GM12865 (cell line): ENCODE data around the gene RSPH9.
"Not testable (repeated sequence)": the region's sequence is repeated elsewhere in the genome, so short reads cannot be mapped to it uniquely, and the experiment has no call there.

Experiments used
- DNase-seq: peaks from one replicate; pipeline ENCODE4 v3.0.0; 2010; ENCODE audit warnings: low read depth
- H3K4me3 ChIP-seq: 2 replicates; pipeline ENCODE4 v1.5.1; 2011; ENCODE audit warnings: mild to moderate bottlenecking, low read depth, low read length, control low read depth
- TF ChIP-seq, protein P1 (sequence below): IDR thresholded peaks from 2 replicates; pipeline ENCODE4 v1.5.1; 2011; ENCODE audit warnings: low read length, control low read depth, low read depth, inconsistent platforms; ENCODE audit not compliant: insufficient read depth; ENCODE audit errors: missing control alignments

Gene RSPH9

DNA sequence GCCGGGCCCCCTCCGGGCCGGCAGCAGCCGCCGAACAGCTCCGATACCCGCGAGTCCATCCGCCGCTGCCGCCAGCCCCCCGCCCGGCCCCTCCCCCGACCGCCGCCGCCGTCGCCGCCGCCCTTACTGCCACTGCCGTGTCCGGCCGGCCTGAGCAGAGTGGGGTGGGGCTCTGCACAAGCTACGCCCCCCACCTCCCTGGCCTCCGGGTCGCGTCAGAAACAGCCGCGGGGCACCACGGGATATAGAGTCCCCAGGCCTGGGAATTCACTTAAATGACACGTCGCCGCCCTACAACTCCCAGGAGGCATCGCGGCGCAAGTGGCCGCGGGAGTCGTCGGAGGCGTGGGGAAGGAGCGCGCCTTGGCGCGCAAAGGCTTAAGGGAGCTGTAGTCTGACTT is 15.7 kb upstream of the RSPH9 start, which contains the start of gene GTPBP2:
Gene GTPBP2, minus strand, starts transcription at position 161 of the 401 bp plus-strand sequence. Its CDS starts 102 bp downstream, at position 59.
- DNase-seq = peak; percentile 99
- TF ChIP-seq, protein P1, sequence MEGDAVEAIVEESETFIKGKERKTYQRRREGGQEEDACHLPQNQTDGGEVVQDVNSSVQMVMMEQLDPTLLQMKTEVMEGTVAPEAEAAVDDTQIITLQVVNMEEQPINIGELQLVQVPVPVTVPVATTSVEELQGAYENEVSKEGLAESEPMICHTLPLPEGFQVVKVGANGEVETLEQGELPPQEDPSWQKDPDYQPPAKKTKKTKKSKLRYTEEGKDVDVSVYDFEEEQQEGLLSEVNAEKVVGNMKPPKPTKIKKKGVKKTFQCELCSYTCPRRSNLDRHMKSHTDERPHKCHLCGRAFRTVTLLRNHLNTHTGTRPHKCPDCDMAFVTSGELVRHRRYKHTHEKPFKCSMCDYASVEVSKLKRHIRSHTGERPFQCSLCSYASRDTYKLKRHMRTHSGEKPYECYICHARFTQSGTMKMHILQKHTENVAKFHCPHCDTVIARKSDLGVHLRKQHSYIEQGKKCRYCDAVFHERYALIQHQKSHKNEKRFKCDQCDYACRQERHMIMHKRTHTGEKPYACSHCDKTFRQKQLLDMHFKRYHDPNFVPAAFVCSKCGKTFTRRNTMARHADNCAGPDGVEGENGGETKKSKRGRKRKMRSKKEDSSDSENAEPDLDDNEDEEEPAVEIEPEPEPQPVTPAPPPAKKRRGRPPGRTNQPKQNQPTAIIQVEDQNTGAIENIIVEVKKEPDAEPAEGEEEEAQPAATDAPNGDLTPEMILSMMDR = no peak
- H3K4me3 ChIP-seq = peak within 1 kb of the TSS; percentile 98

DNA sequence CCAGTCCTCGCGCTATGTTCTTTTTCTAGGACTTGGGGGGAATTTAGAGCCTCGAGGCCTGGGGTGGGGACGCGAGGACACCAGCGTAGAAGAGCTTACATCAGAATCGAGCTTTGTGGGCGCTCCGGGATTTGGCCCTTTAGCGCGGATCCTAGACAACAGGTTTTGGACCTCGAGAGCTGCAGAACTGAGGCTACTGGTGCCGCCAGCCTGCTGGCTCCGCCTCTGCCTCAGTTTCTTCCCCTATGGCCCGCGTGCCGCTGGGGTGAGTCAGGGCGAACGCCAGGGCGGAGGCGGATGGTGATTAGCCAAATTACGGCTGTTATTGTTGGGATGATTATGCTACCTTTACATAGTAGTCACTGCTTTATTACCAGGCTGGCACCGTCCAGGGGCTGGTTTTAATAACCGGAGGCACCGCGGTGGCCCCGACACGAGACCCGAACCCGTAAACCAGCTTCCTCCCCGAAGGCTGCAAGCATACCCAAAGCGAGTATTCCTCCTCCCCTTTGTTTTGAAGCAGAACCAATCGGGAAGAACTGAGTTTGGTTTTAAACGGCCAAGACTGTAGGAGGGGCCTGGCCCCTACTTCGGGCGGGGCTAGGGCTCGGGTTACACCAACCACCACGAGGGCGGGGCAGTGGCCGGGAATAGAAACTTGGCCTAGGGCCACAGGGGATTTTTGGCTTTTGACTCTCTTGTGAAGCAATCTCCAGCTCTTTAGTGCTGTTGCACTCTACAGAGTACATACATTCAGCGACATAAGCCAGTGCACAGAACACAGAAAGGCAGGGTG is 15.1 kb upstream of the RSPH9 start:
- TF ChIP-seq, protein P1 = no peak
- H3K4me3 ChIP-seq = peak overlapping the region; percentile 98
- peak; percentile 97 for DNase-seq

DNA sequence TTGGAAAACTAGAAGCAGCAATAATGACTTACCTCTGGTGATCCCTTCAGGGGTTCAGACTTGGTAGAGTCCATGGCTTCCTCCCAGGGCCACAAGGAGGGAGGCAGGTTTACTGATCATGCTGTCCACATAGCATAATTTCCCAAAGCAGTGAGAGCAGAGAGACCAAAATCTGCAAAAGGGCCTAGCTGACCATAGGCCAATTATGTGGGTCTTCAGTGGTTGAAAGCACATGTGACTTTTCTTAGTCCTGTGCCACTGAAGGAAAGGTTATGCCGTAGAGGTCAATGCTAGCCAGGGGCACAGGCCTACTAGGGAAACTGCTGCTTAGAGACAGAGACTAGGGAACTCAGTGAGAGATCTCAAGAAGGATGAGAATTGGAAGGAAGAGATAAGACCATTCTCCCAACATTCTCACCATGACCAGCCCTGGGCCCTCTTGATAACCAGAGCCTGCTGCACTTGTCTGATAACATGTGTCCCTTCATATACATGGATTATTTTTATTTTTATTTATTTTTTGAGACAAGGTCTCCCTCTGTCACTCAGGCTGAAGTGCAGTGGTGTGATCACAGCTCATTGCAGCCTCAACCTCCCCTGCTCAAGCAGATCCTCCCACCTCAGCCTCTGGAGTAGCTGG is 13.7 kb upstream of the RSPH9 start:
- DNase-seq = no peak
- TF ChIP-seq, protein P1 = no peak
- no peak overlapping the region for H3K4me3 ChIP-seq

DNA sequence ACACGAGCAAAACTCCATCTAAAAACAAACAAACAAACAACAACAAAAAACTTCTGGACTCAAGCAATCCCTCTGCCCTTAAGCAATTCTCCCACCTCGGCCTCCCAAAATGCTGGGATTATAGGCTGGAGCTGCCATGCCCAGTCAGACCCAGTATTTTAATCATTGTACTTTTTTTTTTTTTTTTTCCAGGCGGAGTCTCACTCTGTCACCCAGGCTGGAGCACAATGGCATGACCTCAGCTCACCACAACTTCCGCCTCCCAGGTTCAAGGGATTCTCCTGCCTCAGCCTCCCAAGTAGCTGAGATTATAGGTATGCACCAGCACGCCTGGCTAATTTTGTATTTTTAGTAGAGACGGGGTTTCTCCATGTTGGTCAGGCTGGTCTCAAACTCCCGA is 11.8 kb upstream of the RSPH9 start:
- H3K4me3 ChIP-seq, DNase-seq: not testable (repeated sequence)

DNA sequence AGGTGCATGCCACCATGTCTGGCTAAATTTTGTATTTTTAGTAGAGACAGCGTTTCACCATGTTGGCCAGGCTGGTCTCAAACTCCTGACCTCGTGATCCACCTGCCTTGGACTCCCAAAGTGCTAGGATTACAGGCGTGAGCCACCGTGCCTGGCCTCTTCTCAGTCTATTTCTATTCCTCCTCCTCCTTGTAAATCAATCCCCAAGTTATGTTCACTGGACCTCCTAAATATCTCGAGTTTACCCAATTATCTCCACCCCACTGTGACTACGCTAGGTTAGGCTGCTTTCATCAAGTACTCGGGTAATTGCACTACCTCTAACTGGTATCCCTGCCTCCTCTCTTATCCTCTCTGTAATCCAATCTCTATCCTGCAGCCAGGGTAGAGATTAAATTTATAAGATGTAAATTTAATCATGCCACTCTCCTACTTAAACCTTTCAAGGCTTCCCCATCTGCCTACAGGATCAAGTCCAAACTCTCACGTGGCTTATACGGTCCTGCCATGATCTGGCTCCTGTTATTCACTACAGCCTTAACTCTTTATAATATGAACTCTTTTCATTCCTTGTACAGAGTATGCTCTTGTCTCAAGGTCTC is 10.0 kb upstream of the RSPH9 start:
- no peak overlapping the region for H3K4me3 ChIP-seq
- DNase-seq = no peak
- TF ChIP-seq, protein P1 = no peak

DNA sequence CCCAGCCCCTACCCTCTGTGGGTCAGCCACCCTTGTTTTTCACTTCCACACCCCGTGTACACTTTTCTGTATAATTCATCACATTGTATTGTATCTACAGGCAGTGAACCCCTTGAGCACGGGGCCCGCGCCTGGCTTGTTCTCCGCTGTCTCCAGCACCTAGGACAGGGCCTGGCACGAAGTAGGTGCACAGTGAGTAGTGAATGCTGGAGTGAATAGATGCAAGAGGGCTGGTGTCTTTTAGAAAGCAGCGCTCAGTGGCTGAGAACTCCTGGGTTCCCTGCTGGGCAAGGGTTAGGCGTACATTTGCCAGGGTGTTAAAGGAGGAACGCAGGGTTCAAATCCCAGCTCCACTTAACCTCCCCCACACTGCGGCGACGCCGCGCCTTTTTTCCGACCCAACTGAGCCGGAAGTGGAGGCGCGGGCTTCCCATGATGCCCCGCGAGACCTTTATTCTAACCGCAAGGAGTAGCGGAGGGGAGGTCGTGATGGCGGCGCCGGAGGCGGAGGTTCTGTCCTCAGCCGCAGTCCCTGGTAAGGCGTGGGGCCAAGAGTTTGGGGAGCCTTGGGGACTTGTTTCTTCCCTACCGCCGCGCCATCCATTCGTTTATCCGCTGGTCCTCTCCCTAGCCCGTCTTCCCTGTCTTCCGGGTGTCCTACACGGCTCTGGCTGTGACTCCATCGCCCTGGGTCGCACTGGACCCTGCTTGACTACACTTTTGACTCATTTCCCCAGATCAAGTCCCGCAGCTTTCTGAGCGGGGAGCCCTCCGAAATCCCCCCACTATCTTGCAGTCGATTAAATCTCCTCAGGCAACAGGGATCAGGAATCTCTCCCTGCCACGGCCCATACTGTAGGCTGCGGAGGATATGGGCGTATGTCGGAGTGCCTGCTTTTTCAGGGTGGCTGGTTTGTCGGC is 9.2 kb upstream of the RSPH9 start, which contains the start of gene MAD2L1BP:
Gene MAD2L1BP, plus strand, starts transcription at position 454 of the 921 bp plus-strand sequence. Its CDS starts 36 bp downstream, at position 490.
- DNase-seq = peak; percentile 87
- peak within 1 kb of the TSS; percentile 94 for H3K4me3 ChIP-seq
- TF ChIP-seq, protein P1 = no peak
